GM18505 (cell line): Measurements from ENCODE around the gene RBMS1.

ENCODE experiments used
- ATAC-seq: cut with Tn5 transposase; IDR thresholded peaks from one replicate; pipeline ENCODE4 v1.9.1; 2021; ENCODE audit not compliant: unreplicated experiment
- POLR2A ChIP-seq: IDR thresholded peaks from 4 replicates; pipeline ENCODE4 v1.6.1; 2011; ENCODE audit warnings: borderline replicate concordance; ENCODE audit not compliant: insufficient read depth, insufficient read length; ENCODE audit errors: extremely low read depth

RBMS1 gene

GRCh38 chr2:160261732-160262131 is 231.9 kb downstream of the RBMS1 start:
- TF ChIP-seq POLR2A: no peak
- no peak for ATAC-seq

GRCh38 chr2:160258492-160258805 is 235.2 kb downstream of the RBMS1 start:
- no peak for ATAC-seq
- TF ChIP-seq POLR2A: no peak

- ATAC-seq: no peak
- TF ChIP-seq POLR2A: no peak
These were observed 235.7 kb downstream of the RBMS1 start for GRCh38 chr2:160257743-160258491.

GRCh38 chr2:160257041-160257742 is 236.4 kb downstream of the RBMS1 start:
- ATAC-seq: no peak

GRCh38 chr2:160256507-160256906 is 237.1 kb downstream of the RBMS1 start:
- no peak for TF ChIP-seq POLR2A
- ATAC-seq: no peak

More at GRCh38 chr2:160257041-160257742, 236.4 kb downstream of the RBMS1 start:
- no peak for TF ChIP-seq POLR2A

- ATAC-seq: no peak
- TF ChIP-seq POLR2A: no peak
These were observed 238.2 kb downstream of the RBMS1 start for GRCh38 chr2:160255408-160255807.

GRCh38 chr2:160254189-160254762 is 239.3 kb downstream of the RBMS1 start:
- TF ChIP-seq POLR2A: no peak
- no peak for ATAC-seq

- no peak for TF ChIP-seq POLR2A
These were observed 240.0 kb downstream of the RBMS1 start for GRCh38 chr2:160253440-160254188.

GRCh38 chr2:160252900-160253299 is 240.7 kb downstream of the RBMS1 start:
- no peak for TF ChIP-seq POLR2A
- ATAC-seq: no peak

More at GRCh38 chr2:160253440-160254188, 240.0 kb downstream of the RBMS1 start:
- no peak for ATAC-seq

GRCh38 chr2:160252278-160252887 is 241.2 kb downstream of the RBMS1 start:
- no peak for TF ChIP-seq POLR2A
- no peak for ATAC-seq

- TF ChIP-seq POLR2A: no peak
- ATAC-seq: no peak
These were observed 242.0 kb downstream of the RBMS1 start for GRCh38 chr2:160251569-160251968.

GRCh38 chr2:160249876-160250275 is 243.7 kb downstream of the RBMS1 start:
- TF ChIP-seq POLR2A: no peak
- no peak for ATAC-seq
